T-helper 9 cell (primary cell): Measurements from ENCODE around the gene SYT8.
A peak's percentile ranks its signal among the peaks of the same experiment; 100 is the strongest.

Experiments
- DNase-seq: peaks from one replicate; pipeline ENCODE4 v3.0.0-alpha.2; 2020

Gene SYT8

GRCh38 chr11:1820463-1821325, 14.1 kb upstream of the SYT8 start:
- DNase-seq = no peak

- no peak for DNase-seq
Observed at GRCh38 chr11:1821562-1821961, 13.2 kb upstream of the SYT8 start.

- no peak for DNase-seq
Observed at GRCh38 chr11:1822648-1823375, 12.0 kb upstream of the SYT8 start.

- DNase-seq = no peak
Observed at GRCh38 chr11:1823376-1824220, 11.2 kb upstream of the SYT8 start.

- no peak for DNase-seq
Observed at GRCh38 chr11:1824221-1825038, 10.4 kb upstream of the SYT8 start.

GRCh38 chr11:1825039-1825740, 9.6 kb upstream of the SYT8 start:
- DNase-seq = no peak

GRCh38 chr11:1825785-1826451, 8.9 kb upstream of the SYT8 start:
- no peak for DNase-seq

- DNase-seq = no peak
Observed at GRCh38 chr11:1826552-1827094, 8.2 kb upstream of the SYT8 start.

GRCh38 chr11:1827095-1827813, 7.5 kb upstream of the SYT8 start:
- DNase-seq = no peak

- no peak for DNase-seq
Observed at GRCh38 chr11:1827931-1828330, 6.9 kb upstream of the SYT8 start.

GRCh38 chr11:1828542-1828941, 6.2 kb upstream of the SYT8 start:
- DNase-seq = no peak

GRCh38 chr11:1829039-1829820, 5.6 kb upstream of the SYT8 start:
- DNase-seq = no peak

GRCh38 chr11:1830004-1830321, 4.8 kb upstream of the SYT8 start:
- DNase-seq = no peak

- no peak for DNase-seq
Observed at GRCh38 chr11:1830322-1831223, 4.2 kb upstream of the SYT8 start.

- DNase-seq = no peak
Observed at GRCh38 chr11:1831338-1832210, 3.2 kb upstream of the SYT8 start.

GRCh38 chr11:1832211-1832919, 2.4 kb upstream of the SYT8 start:
- peak; percentile 73 for DNase-seq

- no peak for DNase-seq
Observed at GRCh38 chr11:1832920-1833295, 1.9 kb upstream of the SYT8 start.
